HUES48 (cell line): ENCODE data around the gene SSPN.
A peak's percentile ranks its signal among the peaks of the same experiment; 100 is the strongest.

ENCODE experiments used
- H3K27ac ChIP-seq: one replicate; pipeline ENCODE4 v1.7.0; 2013; ENCODE audit warnings: low read depth, low read length, inconsistent platforms
- H3K27me3 ChIP-seq: 2 replicates; pipeline ENCODE4 v1.6.1; 2013; ENCODE audit warnings: mild to moderate bottlenecking, low read length; ENCODE audit not compliant: control insufficient read depth, insufficient read depth
- H3K36me3 ChIP-seq: 2 replicates; pipeline ENCODE4 v1.6.1; 2013; ENCODE audit warnings: low read length; ENCODE audit not compliant: control insufficient read depth, insufficient read depth
- H3K4me1 ChIP-seq: 2 replicates; pipeline ENCODE4 v1.6.1; 2013; ENCODE audit warnings: mild to moderate bottlenecking, low read length; ENCODE audit not compliant: control insufficient read depth, insufficient read depth
- H3K4me3 ChIP-seq: 2 replicates; pipeline ENCODE4 v1.5.1; 2013; ENCODE audit warnings: mild to moderate bottlenecking, low read depth, low read length
- H3K9ac ChIP-seq: 2 replicates; pipeline ENCODE4 v1.6.1; 2013; ENCODE audit warnings: mild to moderate bottlenecking, low read depth, low read length, moderate library complexity
- H3K9me3 ChIP-seq: 2 replicates; pipeline ENCODE4 v1.6.1; 2013; ENCODE audit warnings: low read length; ENCODE audit not compliant: control insufficient read depth, insufficient read depth

SSPN gene

DNA sequence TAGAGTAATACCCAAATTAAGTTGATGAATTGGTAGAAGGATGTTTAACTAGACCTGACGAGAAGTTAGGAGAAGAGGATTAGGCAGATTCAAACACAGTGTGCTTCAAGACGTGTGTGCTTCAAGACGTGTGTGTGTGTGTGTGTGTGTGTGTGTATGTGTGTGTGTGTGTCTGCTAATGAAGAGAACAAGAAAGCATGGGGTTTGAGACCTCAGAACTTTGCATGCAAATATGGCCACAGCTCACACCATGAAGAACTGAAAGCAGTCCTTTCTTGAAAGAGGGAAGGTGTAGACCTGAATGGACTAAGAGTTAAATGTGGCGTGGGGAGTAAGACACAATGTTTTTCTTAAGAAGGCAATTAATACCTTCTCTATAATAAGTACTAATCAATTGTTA is 32.5 kb upstream of the SSPN start:
- Histone ChIP-seq H3K9me3 (no peaks in the 10 kb centered on the region), H3K27me3 (no peaks in the 10 kb centered on the region), H3K9ac (no peak overlapping the region)

GRCh38 chr12:26164118-26164517 is 31.3 kb upstream of the SSPN start:
- Histone ChIP-seq H3K27ac (no peak overlapping the region), H3K36me3 (no peaks in the 10 kb centered on the region), H3K4me3 (no peak overlapping the region), H3K9me3 (no peaks in the 10 kb centered on the region), H3K27me3 (no peaks in the 10 kb centered on the region), H3K4me1 (no peaks in the 10 kb centered on the region), H3K9ac (no peak overlapping the region)

More for the DNA sequence above, 32.5 kb upstream of the SSPN start:
- no peaks in the 10 kb centered on the region for H3K4me1 ChIP-seq
- H3K4me3 ChIP-seq: no peak overlapping the region
- no peaks in the 10 kb centered on the region for H3K36me3 ChIP-seq
- H3K27ac ChIP-seq: no peak overlapping the region

- Histone ChIP-seq H3K36me3 (no peaks in the 10 kb centered on the region), H3K9me3 (no peaks in the 10 kb centered on the region), H3K4me1 (no peaks in the 10 kb centered on the region), H3K27me3 (no peaks in the 10 kb centered on the region), H3K27ac (no peak overlapping the region), H3K9ac (no peak overlapping the region), H3K4me3 (no peak overlapping the region)
Observed at GRCh38 chr12:26172013-26172412, 23.4 kb upstream of the SSPN start.

DNA sequence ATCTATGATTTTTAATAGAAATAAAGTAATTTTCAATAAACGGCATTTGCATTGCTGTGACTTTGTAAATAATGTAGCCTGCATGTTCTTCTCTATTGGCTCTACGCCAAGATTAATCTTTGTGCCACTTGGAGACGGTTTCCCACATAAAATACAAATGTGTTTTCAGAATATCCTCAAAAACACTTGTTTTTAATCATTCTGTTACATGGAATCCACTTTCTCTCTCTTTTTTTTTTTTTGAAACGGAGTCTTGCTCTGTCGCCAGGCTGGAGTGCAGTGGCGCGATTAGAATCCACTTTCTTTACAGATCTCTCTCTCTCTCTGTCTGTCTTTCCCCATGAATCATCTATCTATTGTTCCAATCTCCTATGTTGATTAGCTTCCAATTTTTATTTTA is 22.8 kb upstream of the SSPN start:
- no peak overlapping the region for H3K27ac ChIP-seq
- no peaks in the 10 kb centered on the region for H3K4me1 ChIP-seq
- H3K36me3 ChIP-seq: no peaks in the 10 kb centered on the region
- no peak overlapping the region for H3K4me3 ChIP-seq
- no peak overlapping the region for H3K9ac ChIP-seq
- no peaks in the 10 kb centered on the region for H3K9me3 ChIP-seq
- no peaks in the 10 kb centered on the region for H3K27me3 ChIP-seq

DNA sequence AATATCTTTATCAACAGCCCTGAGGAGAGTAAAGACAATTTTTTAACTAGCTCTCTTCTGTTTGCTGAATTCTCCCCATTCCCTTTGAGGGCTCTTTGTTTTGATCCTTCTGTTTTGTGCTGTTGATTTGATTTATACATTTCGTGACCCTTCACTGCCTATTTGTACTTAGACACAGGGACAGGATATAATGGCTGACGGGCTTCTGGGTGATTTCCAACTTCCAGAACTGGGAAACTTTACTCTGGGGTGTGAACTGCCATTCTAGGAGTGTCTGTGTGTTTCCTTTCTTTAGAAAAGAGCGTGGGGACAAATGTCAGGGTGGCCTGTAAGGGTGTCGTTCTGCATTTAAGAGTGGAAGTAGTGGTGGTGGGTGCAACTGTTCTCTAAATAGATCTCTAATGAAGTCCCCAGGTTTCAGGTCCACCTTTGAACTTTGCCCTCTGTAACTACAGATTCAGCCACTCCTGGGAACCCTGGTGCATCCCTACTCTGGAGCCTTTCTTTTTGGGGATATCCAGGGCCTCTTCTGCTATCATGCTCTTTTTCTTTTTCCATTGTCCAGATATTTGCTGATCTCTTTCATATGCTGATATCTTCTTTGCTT is 22.3 kb upstream of the SSPN start:
- Histone ChIP-seq H3K9ac (no peak overlapping the region), H3K36me3 (no peaks in the 10 kb centered on the region), H3K27me3 (no peaks in the 10 kb centered on the region), H3K27ac (no peak overlapping the region), H3K4me1 (no peaks in the 10 kb centered on the region), H3K9me3 (no peaks in the 10 kb centered on the region), H3K4me3 (no peak overlapping the region)

DNA sequence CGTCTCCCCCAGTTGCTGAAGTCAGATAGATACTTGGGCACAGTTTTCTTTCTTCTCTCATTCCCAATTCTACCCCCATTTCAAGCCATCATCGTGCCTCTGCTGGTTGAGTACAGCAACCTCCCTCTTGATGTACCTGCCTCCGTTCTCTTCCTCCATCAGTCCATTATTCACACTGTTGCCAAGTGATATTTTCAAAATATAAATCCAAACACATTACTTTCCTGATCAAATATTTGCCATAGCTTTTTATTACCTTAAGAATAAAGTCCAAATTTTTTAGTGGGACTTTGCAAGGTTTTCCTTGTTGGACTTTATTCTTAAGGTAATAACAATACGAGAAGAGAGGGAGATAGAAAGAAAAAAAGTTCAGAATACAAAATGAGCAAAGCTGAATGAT is 18.6 kb upstream of the SSPN start:
- no peaks in the 10 kb centered on the region for H3K9me3 ChIP-seq
- no peak overlapping the region for H3K9ac ChIP-seq
- H3K4me3 ChIP-seq: no peak overlapping the region
- H3K4me1 ChIP-seq: no peaks in the 10 kb centered on the region
- H3K27me3 ChIP-seq: no peaks in the 10 kb centered on the region
- H3K36me3 ChIP-seq: no peaks in the 10 kb centered on the region
- no peak overlapping the region for H3K27ac ChIP-seq

GRCh38 chr12:26177283-26177682 is 18.1 kb upstream of the SSPN start:
- no peak overlapping the region for H3K27ac ChIP-seq
- H3K27me3 ChIP-seq: no peaks in the 10 kb centered on the region
- no peak overlapping the region for H3K4me3 ChIP-seq
- no peaks in the 10 kb centered on the region for H3K4me1 ChIP-seq
- no peaks in the 10 kb centered on the region for H3K9me3 ChIP-seq
- H3K36me3 ChIP-seq: no peaks in the 10 kb centered on the region
- no peak overlapping the region for H3K9ac ChIP-seq

- no peaks in the 10 kb centered on the region for H3K36me3 ChIP-seq
- H3K27ac ChIP-seq: no peak overlapping the region
- no peaks in the 10 kb centered on the region for H3K4me1 ChIP-seq
- H3K27me3 ChIP-seq: no peaks in the 10 kb centered on the region
- no peaks in the 10 kb centered on the region for H3K9me3 ChIP-seq
- H3K9ac ChIP-seq: no peak overlapping the region
- H3K4me3 ChIP-seq: no peak overlapping the region
Observed at GRCh38 chr12:26179826-26180225, 15.5 kb upstream of the SSPN start.

DNA sequence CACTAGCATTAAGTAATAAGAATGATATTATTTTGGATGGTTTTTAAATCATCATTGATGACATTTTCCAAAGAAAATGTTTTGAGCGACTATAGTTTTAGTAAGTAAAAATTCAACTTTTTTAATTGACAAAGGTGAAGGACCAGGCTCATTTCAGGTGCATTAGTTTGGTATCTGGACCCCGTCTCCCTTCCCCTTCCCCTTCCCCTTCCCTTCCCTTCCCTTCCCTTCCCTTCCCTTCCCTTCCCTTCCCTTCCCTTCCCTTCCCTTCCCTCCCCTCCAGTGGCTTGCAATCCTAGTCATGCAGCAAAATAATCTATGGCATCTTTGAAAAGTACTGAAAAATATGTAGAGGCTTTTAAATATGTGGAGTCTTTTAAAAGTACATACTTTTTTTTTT is 13.0 kb upstream of the SSPN start:
- Histone ChIP-seq H3K4me3 (no peak overlapping the region), H3K9ac (no peak overlapping the region), H3K27me3 (no peaks in the 10 kb centered on the region), H3K36me3 (no peaks in the 10 kb centered on the region), H3K4me1 (no peaks in the 10 kb centered on the region), H3K9me3 (no peaks in the 10 kb centered on the region), H3K27ac (no peak overlapping the region)

- no peak overlapping the region for H3K4me3 ChIP-seq
- H3K27ac ChIP-seq: peak overlapping the region; percentile 17
- H3K36me3 ChIP-seq: no peaks in the 10 kb centered on the region
- H3K9ac ChIP-seq: no peak overlapping the region
- no peaks in the 10 kb centered on the region for H3K4me1 ChIP-seq
- no peaks in the 10 kb centered on the region for H3K9me3 ChIP-seq
- no peaks in the 10 kb centered on the region; the same call in 1 of the 2 replicates for H3K27me3 ChIP-seq
Observed at GRCh38 chr12:26185532-26186320, 9.6 kb upstream of the SSPN start.

DNA sequence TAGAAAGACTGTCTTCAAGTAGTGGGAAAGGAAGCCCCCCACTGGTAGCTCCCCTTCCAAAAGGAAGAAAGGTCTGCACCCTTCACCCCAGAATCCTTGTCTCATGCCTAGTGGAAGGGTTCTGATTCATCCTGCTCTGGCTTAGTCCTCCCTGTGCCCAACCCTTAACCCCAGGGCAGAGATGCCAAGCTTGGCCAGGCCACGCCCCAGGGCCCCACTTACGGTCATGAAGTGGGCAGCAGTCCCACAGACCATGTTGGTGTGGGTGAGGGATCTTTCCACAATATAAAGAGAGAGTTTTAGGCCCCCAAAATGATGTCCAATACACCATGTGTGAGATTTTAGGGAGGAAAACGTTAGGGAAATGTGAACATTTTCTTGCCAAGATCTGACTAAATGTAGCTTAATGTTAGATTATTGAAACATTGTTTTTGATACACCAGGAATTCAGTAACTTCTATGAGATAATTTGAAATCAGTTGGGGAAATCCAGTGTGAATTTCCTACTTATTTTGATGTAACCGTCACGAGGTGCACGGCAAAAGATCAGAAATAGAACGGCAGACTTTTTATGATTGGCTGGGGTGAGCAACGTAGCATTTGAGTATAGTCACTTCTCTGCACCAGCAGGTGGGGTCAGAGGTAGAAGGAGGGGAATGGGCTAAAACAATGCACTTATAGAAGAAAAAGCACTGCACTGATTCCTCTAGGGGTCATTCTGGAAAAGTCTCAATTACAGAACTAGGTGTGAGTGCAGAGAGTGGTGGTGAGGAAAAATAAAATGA is 8.2 kb upstream of the SSPN start:
- Histone ChIP-seq H3K4me1 (no peaks in the 10 kb centered on the region), H3K27ac (no peak overlapping the region), H3K9ac (no peak overlapping the region), H3K27me3 (no peaks in the 10 kb centered on the region; the same call in 1 of the 2 replicates), H3K4me3 (no peak overlapping the region), H3K9me3 (no peaks in the 10 kb centered on the region), H3K36me3 (no peaks in the 10 kb centered on the region)
